ENCODE measurements around the gene VSTM2L.

- TF ChIP-seq CTCF (IDR thresholded peaks at IDR 0.05) (no peak), ZFX (IDR thresholded peaks at IDR 0.05; ENCODE audit: borderline replicate concordance) (no peak)
These were observed 68.7 kb downstream of the VSTM2L start for GRCh38 chr20:37971561-37972127.

All from 22Rv1 (cell line).